Endothelial cell of umbilical vein (primary cell): ENCODE results near the gene FUZ.

Experiments
- EZH2 ChIP-seq: IDR thresholded peaks from 2 replicates; pipeline ENCODE4 v1.6.1; 2012; ENCODE audit warnings: borderline replicate concordance, low read depth, mild to moderate bottlenecking, moderate library complexity, low read length, inconsistent platforms; ENCODE audit not compliant: severe bottlenecking
- JUN ChIP-seq: IDR thresholded peaks from 2 replicates; pipeline ENCODE4 v1.6.1; 2011; ENCODE audit warnings: borderline replicate concordance, low read depth; ENCODE audit not compliant: insufficient read length, insufficient read depth
- MYC ChIP-seq: IDR thresholded peaks from one replicate; pipeline ENCODE4 v1.6.1; 2011; ENCODE audit warnings: mild to moderate bottlenecking, low read depth, low read length
- POLR2A ChIP-seq: IDR thresholded peaks from 2 replicates; pipeline ENCODE4 v1.6.1; 2012; ENCODE audit warnings: low read depth, mild to moderate bottlenecking, control low read depth, low read length
- POLR2AphosphoS5 ChIP-seq: IDR thresholded peaks from 2 replicates; pipeline ENCODE4 v1.6.1; 2012; ENCODE audit warnings: low read depth, mild to moderate bottlenecking, control low read depth, low read length, moderate library complexity; ENCODE audit not compliant: insufficient read depth
- TF ChIP-seq, protein P1 (sequence below), 2 donors: IDR thresholded peaks; 1 replicate in 1 of 2; 2 replicates in 1 of 2; pipeline ENCODE4 v1.5.1; 2011; ENCODE audit warnings: low read length in 2 of 2, mild to moderate bottlenecking in 2 of 2, moderate library complexity in 2 of 2, control low read depth in 1 of 2, inconsistent platforms in 1 of 2, low read depth in 1 of 2; ENCODE audit not compliant: insufficient read depth in 1 of 2; ENCODE audit errors: extremely low read depth in 1 of 2
- TF ChIP-seq, protein P2 (sequence below): IDR thresholded peaks from 2 replicates; pipeline ENCODE4 v1.6.1; 2011; ENCODE audit not compliant: insufficient read depth, insufficient read length

DNA sequence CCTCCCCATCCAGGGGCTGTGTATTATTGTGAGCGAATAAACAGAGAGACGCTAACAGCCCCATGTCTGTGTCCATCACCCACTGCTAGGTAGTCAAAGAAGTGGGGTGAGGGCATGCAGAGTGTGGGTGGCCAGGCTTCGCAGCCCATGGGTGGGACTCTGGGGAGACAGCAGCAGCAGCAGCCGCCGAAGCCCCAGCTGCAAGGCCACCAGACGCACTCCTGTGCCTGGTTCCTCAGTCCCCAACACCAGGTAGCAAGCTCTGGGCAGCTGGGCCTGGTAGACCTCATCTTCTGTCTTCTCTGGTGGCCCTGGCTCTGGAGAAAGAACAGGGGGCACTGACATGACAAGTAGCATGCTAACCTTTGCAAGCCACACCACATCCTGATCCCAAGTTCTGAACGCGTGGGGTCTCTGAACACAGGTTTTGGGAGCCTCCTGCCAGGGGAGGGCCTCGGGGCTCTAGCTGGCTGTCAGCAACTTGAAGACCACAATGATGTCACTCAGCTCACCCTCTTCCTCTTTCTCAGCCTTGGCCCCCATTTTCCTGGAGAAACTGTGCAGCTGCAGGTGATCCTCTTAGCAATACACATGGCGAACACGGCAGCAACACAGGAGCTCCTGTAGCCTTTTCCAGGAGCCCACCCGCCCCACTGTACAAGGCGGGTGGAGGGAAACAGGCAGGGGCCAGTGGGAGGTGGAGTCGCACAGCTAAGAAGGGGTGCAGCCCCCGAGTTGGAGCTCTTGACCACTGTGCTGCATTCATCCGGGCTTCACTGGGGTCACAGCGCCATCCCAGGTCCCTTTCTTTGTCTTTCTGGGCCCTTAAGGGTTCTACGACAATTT is 5.8 kb downstream of the FUZ start:
- TF ChIP-seq, protein P1, sequence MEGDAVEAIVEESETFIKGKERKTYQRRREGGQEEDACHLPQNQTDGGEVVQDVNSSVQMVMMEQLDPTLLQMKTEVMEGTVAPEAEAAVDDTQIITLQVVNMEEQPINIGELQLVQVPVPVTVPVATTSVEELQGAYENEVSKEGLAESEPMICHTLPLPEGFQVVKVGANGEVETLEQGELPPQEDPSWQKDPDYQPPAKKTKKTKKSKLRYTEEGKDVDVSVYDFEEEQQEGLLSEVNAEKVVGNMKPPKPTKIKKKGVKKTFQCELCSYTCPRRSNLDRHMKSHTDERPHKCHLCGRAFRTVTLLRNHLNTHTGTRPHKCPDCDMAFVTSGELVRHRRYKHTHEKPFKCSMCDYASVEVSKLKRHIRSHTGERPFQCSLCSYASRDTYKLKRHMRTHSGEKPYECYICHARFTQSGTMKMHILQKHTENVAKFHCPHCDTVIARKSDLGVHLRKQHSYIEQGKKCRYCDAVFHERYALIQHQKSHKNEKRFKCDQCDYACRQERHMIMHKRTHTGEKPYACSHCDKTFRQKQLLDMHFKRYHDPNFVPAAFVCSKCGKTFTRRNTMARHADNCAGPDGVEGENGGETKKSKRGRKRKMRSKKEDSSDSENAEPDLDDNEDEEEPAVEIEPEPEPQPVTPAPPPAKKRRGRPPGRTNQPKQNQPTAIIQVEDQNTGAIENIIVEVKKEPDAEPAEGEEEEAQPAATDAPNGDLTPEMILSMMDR (IDR thresholded peaks at IDR 0.05; ENCODE audit: extremely low read depth in 1 of 2, insufficient read depth in 1 of 2, low read depth in 1 of 2, low read length in 2 of 2), result no peak
- TF ChIP-seq, protein P2, sequence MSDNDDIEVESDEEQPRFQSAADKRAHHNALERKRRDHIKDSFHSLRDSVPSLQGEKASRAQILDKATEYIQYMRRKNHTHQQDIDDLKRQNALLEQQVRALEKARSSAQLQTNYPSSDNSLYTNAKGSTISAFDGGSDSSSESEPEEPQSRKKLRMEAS, result no peak
- TF ChIP-seq POLR2AphosphoS5 (no peak), JUN (no peak), EZH2 (no peak), POLR2A (no peak), MYC (no peak)
